Measurements from ENCODE around the gene ZWILCH. TPM values are rescaled to one million over a fixed set of nuclear protein-coding genes. Genes with fewer than 3 reads are reported as not detected.
A peak's percentile ranks its signal among the peaks of the same experiment; 100 is the strongest.

ZWILCH gene
- total and polyA plus RNA-seq, 8 donors = 8.6 to 32.2 (median 25.0) TPM

GRCh38 chr15:66592505-66593218 lies 87.5 kb downstream of the ZWILCH start:
- no peak for TF ChIP-seq CTCF (IDR thresholded peaks at IDR 0.05)
- Histone ChIP-seq H3K4me3 (no peak overlapping the region), H3K36me3 (no peaks in the 10 kb centered on the region), H3K27ac (no peak overlapping the region), H3K9me3 (no peaks in the 10 kb centered on the region), H3K27me3 (no peaks in the 10 kb centered on the region), H3K4me1 (no peaks in the 10 kb centered on the region)
- DNase-seq (no peak), ATAC-seq (no peak)
- intact Hi-C loops (cut with DNase I) = no loop called here

GRCh38 chr15:66593219-66593780 lies 88.2 kb downstream of the ZWILCH start:
- TF ChIP-seq CTCF (IDR thresholded peaks at IDR 0.05) = no peak
- H3K27ac ChIP-seq = no peak overlapping the region
- H3K27me3 ChIP-seq = no peaks in the 10 kb centered on the region
- ATAC-seq (no peak), DNase-seq (no peak)
- H3K4me3 ChIP-seq = no peak overlapping the region
- H3K36me3 ChIP-seq = no peaks in the 10 kb centered on the region
- no peaks in the 10 kb centered on the region for H3K9me3 ChIP-seq
- H3K4me1 ChIP-seq = no peaks in the 10 kb centered on the region
- intact Hi-C loops (cut with DNase I) = no loop called here

GRCh38 chr15:66594344-66594743 lies 89.2 kb downstream of the ZWILCH start:
- Histone ChIP-seq H3K27me3 (no peaks in the 10 kb centered on the region), H3K9me3 (no peaks in the 10 kb centered on the region), H3K4me3 (no peak overlapping the region), H3K27ac (no peak overlapping the region), H3K36me3 (no peaks in the 10 kb centered on the region), H3K4me1 (no peaks in the 10 kb centered on the region)
- ATAC-seq (peak; percentile 25), DNase-seq (no peak)
- no peak for TF ChIP-seq CTCF (IDR thresholded peaks at IDR 0.05)
- intact Hi-C loops (cut with DNase I) = no loop called here

- no peak overlapping the region for H3K27ac ChIP-seq
- no peaks in the 10 kb centered on the region for H3K36me3 ChIP-seq
- ATAC-seq = no peak
- H3K4me1 ChIP-seq = no peaks in the 10 kb centered on the region
- intact Hi-C loops (cut with DNase I) = no loop called here
- TF ChIP-seq CTCF (IDR thresholded peaks at IDR 0.05) = no peak
- no peaks in the 10 kb centered on the region for H3K27me3 ChIP-seq
- no peak for DNase-seq
- no peak overlapping the region for H3K4me3 ChIP-seq
- H3K9me3 ChIP-seq = no peaks in the 10 kb centered on the region
Observed at GRCh38 chr15:66594836-66595235, 89.7 kb downstream of the ZWILCH start.

- no peak for DNase-seq
- intact Hi-C loops (cut with DNase I) = no loop called here
- Histone ChIP-seq H3K27ac (no peak overlapping the region), H3K4me1 (no peaks in the 10 kb centered on the region), H3K4me3 (no peak overlapping the region), H3K9me3 (no peaks in the 10 kb centered on the region), H3K36me3 (no peaks in the 10 kb centered on the region), H3K27me3 (no peaks in the 10 kb centered on the region)
- no peak for ATAC-seq
- TF ChIP-seq CTCF (IDR thresholded peaks at IDR 0.05) = no peak
Observed at GRCh38 chr15:66595332-66595731, 90.2 kb downstream of the ZWILCH start.
